Ishikawa (cell line): ENCODE results near the gene CDC23.

Source experiments
- CEBPB ChIP-seq: IDR thresholded peaks from 2 replicates; pipeline ENCODE4 v1.6.1; 2012
- CREB1 ChIP-seq: IDR thresholded peaks from 2 replicates; pipeline ENCODE4 v1.6.1; 2012; ENCODE audit warnings: low read depth
- EGR1 ChIP-seq: IDR thresholded peaks from 2 replicates; pipeline ENCODE4 v1.6.1; 2012
- EP300 ChIP-seq: IDR thresholded peaks from 2 replicates; pipeline ENCODE4 v1.6.1; 2012; ENCODE audit warnings: borderline replicate concordance
- FOXM1 ChIP-seq: IDR thresholded peaks from 2 replicates; pipeline ENCODE4 v1.6.1; 2012; ENCODE audit warnings: low read depth, borderline replicate concordance
- MAX ChIP-seq: IDR thresholded peaks from 2 replicates; pipeline ENCODE4 v1.6.1; 2012
- NFIC ChIP-seq: IDR thresholded peaks from 2 replicates; pipeline ENCODE4 v1.6.1; 2012
- RAD21 ChIP-seq: IDR thresholded peaks from 2 replicates; pipeline ENCODE4 v1.6.1; 2012; ENCODE audit warnings: low read depth
- TAF1 ChIP-seq: IDR thresholded peaks from 2 replicates; pipeline ENCODE4 v1.6.1; 2012; ENCODE audit warnings: low read depth, mild to moderate bottlenecking
- TCF12 ChIP-seq: IDR thresholded peaks from 2 replicates; pipeline ENCODE4 v1.6.1; 2012; ENCODE audit warnings: low read depth
- TEAD4 ChIP-seq: IDR thresholded peaks from 2 replicates; pipeline ENCODE4 v1.6.1; 2012
- USF1 ChIP-seq: IDR thresholded peaks from 2 replicates; pipeline ENCODE4 v1.6.1; 2012
- YY1 ChIP-seq: IDR thresholded peaks from 2 replicates; pipeline ENCODE4 v1.6.1; 2012; ENCODE audit warnings: low read depth
- ZBTB7A ChIP-seq: IDR thresholded peaks from 2 replicates; pipeline ENCODE4 v1.6.1; 2012; ENCODE audit warnings: low read depth
- TF ChIP-seq, protein P1 (sequence below): IDR thresholded peaks from 2 replicates; pipeline ENCODE4 v1.6.1; 2012; ENCODE audit warnings: low read depth, mild to moderate bottlenecking

CDC23 gene

DNA sequence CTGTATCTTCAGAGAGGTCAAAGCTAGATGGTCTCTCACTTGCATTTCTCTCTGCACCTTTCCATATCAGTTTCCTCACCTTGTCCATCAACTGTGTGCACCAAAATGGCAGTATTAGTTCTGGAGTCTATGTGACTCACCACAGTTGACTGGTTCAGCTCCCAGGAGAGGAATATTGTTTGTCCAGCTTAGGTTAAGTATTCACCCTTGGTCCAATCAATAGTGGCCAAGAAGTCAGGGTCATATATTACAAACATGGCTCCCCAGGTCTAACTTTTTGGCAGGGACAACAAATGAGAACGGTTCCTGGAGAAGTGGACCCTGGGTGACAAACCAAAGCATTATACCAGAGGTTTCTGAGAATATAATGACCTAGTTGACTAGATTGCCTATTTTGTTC lies 24.9 kb upstream of the CDC23 start:
- TF ChIP-seq RAD21 (no peak), YY1 (no peak)

- TF ChIP-seq TCF12 (no peak), ZBTB7A (no peak), EP300 (no peak)
- TF ChIP-seq, protein P1, sequence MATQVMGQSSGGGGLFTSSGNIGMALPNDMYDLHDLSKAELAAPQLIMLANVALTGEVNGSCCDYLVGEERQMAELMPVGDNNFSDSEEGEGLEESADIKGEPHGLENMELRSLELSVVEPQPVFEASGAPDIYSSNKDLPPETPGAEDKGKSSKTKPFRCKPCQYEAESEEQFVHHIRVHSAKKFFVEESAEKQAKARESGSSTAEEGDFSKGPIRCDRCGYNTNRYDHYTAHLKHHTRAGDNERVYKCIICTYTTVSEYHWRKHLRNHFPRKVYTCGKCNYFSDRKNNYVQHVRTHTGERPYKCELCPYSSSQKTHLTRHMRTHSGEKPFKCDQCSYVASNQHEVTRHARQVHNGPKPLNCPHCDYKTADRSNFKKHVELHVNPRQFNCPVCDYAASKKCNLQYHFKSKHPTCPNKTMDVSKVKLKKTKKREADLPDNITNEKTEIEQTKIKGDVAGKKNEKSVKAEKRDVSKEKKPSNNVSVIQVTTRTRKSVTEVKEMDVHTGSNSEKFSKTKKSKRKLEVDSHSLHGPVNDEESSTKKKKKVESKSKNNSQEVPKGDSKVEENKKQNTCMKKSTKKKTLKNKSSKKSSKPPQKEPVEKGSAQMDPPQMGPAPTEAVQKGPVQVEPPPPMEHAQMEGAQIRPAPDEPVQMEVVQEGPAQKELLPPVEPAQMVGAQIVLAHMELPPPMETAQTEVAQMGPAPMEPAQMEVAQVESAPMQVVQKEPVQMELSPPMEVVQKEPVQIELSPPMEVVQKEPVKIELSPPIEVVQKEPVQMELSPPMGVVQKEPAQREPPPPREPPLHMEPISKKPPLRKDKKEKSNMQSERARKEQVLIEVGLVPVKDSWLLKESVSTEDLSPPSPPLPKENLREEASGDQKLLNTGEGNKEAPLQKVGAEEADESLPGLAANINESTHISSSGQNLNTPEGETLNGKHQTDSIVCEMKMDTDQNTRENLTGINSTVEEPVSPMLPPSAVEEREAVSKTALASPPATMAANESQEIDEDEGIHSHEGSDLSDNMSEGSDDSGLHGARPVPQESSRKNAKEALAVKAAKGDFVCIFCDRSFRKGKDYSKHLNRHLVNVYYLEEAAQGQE: no peak
These were observed 21.5 kb upstream of the CDC23 start for GRCh38 chr5:138234651-138235050.

DNA sequence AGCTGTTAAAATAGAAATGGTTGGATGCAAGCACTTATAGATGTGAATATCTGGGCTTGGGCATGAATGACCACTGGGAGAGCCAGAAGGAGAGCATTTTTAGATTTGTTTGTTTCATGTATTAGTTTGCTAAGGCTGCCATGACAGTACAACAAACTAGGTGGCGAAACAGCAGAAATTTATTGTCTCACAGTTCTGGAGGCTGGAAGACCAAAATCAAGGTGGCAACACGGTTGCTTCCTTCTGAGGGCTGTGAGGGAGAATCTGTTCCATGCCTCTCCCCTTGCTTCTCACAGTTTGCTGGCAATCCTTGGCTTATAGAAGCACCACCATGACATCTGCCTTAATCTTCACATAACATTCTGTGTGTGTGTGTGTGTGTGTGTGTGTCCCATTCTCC lies 20.2 kb upstream of the CDC23 start:
- no peak for TF ChIP-seq NFIC

DNA sequence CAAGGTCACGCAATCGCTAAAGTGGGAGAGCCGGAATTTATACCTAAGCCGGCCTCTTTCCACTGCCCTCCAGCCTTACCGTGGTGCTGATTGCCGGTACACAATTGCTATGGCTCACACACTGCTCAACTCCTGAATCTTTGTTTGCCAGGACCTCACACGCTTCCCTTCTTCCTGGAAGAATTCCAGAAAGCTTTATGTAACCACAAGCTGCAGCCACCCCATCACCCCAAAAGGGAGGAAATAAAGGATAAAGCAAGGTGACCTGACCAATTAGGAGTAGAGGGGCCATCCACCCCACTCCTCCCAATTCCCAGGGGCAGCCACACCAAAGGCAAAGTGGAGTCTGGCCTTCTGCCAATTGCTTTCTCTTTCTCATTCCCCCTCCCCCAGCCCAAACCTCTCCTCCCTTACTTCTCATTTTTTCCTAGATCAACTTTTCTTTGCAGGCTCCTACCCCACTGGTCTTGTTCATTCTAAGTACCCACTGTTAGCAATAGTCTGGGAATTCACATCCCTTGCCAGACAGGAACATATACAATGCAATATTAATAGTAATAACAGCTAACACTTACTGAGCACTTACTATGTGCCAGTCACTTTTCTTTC lies 18.0 kb upstream of the CDC23 start:
- TF ChIP-seq FOXM1 (no peak), EP300 (no peak), EGR1 (no peak), TCF12 (no peak), TEAD4 (no peak), CREB1 (no peak), ZBTB7A (no peak), NFIC (no peak), USF1 (no peak), CEBPB (no peak), RAD21 (no peak), MAX (no peak), TAF1 (no peak), YY1 (no peak)
- TF ChIP-seq, protein P1: no peak

- no peak for TF ChIP-seq TAF1
- TF ChIP-seq TEAD4: no peak
- no peak for TF ChIP-seq RAD21
- no peak for TF ChIP-seq ZBTB7A
- no peak for TF ChIP-seq YY1
- TF ChIP-seq EP300: no peak
- TF ChIP-seq TCF12: no peak
- TF ChIP-seq NFIC: no peak
- TF ChIP-seq CEBPB: no peak
- TF ChIP-seq, protein P1: no peak
- no peak for TF ChIP-seq MAX
- no peak for TF ChIP-seq USF1
- TF ChIP-seq EGR1: no peak
- TF ChIP-seq FOXM1: no peak
These were observed 17.1 kb upstream of the CDC23 start for GRCh38 chr5:138230261-138230660.

DNA sequence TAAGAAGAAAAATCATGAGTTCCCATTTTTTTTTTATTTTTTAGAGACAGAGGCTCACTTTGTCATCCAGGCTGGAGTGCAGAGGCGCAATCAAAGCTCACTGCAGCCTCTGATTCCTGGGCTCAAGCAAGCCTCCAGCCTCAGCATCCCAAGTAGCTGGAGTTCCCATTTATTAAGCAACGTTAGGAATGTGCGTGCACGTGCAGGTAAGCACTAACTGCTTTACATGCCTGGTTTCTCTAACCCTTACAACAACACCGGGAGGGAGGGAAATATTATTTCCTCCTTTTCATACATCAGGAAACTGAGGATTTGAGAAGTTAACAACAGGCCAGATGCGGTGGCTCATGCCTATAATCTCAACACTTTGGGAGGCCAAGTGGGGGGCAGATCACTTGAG lies 16.3 kb upstream of the CDC23 start:
- no peak for TF ChIP-seq TCF12
- TF ChIP-seq RAD21: no peak
- no peak for TF ChIP-seq CEBPB
- TF ChIP-seq CREB1: no peak
- no peak for TF ChIP-seq TEAD4
- no peak for TF ChIP-seq USF1
- no peak for TF ChIP-seq FOXM1
- no peak for TF ChIP-seq MAX
- TF ChIP-seq EP300: no peak
- TF ChIP-seq TAF1: no peak
- no peak for TF ChIP-seq ZBTB7A
- no peak for TF ChIP-seq NFIC
